Umbilical cord (tissue), 2 donors: Measurements from ENCODE around the gene AOPEP. TPM values are rescaled to one million over a fixed set of nuclear protein-coding genes. Genes with fewer than 3 reads are reported as not detected.

Experiments
- DNase-seq: peaks from one replicate; pipeline ENCODE4 v3.0.0-alpha.2; 2015; ENCODE audit warnings: low spot score
- total RNA-seq: library from RNA; depleted of rRNA; stranded (reverse); fragments of >200 nt; gene quantifications from one replicate; pipeline ENCODE4 v1.2.3, GENCODE V29; 2014; ENCODE audit warnings: low replicate concordance; ENCODE audit not compliant: insufficient read depth

AOPEP gene
- total RNA-seq, 1 donor from 2014 or later: 297 TPM

DNA sequence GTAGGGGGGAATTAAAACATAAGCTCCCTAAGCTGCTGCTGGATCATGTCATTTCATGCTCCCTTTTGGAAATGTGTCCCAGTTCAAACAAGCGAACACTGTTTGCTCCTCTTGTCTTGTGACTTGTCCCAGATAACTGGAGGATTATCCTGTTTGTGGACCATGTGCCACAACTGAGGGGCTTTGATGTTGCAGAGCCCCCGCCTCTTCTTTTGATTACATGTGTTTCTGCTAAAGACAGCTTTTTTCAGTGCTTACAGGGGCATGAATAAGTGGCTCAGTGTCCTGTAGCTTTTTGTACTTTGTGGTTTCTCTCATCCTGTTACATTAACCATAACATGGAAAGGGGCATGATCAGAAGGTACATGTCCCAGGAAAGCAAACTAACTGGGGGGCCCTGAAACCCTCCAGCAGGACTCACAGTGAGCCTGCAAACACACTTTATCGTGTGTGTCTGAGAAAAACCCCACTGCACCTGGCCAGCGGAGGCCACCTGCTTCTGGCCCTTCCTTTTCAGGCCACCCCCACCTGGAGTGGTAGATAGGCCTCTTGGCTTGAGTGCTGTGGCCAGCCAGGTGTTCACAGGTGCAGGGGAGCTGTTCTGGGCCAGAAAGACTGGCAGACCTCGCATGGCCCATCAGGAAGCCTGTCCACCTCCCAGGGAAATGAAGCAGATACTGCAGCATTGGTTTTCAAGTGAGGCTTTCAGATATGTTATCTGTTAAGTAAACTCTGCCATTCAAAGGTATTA lies 305.4 kb downstream of the AOPEP start:
- DNase-seq: no peak

DNA sequence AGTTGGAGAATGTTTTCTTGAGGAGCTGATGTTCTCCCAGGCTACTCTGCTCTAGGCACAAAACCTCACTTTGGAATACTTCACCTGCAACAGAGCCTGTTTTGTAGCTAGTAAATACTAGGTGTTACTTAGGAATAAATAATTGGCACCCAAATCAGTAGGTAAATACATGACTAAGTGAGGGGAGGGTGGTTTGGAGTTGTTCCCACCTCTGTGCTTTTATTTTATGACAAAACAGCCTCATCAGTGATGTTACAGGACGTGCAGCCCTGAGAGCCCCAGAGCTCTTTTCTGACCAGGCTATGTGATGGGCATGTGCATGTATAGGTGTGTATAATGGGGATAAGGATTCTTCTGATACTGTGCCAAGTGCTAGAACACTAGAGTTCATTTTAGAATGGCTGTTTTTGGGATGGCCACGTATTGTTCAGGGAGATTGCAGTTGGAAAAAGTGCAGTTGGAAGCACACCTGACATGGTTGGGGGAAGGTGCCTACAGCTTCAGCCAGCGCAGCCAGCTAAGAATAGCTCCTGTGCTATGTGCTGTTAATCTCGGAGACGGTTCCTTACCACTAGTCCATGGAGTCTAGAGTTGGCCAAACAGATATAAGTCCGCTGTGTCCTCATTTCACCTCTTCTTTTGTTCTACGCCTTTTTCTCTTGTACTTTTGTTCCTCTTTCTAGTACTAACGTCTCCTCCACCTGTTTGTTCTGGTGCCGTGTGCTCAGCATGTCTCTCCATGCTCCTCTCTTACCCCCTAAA lies 306.3 kb downstream of the AOPEP start:
- DNase-seq: no peak

DNA sequence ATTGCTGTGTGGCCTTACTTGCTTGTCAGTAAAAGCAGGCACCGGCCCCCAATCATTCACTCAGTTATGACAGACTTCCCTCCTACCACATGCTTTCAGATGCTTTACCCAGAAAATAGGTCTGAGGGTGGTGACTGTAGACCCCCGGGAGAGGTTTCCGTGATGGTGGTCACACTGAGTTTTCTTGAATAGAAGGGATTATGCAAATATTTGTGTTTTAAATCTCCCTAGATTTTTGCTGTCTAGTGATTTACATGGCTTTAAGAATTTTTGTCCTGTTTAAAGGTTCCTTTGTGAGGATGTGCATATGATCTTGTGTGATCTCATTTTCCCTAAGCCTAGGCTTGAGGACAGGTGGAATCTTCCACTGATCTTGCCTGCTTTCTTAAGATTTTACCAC lies 309.3 kb downstream of the AOPEP start:
- DNase-seq: no peak

DNA sequence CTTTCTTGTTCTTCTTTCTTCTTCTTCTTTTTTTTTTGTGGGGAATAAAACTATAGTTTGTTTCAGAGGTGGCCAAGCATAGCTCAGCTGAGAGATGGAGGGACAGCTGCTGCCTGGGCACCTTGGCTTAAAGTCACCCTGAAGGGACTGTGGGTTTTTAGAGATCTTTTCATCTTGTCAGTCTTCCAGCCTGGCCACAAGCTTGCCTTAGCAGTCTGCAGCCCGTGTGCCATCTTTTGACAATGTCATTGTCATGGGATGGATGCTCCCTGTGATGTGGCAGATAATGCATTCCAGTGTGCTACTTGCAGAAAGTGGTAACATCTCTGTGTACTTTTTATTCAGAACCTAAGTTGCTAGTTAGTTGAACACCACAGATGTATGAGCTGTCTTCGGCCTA lies 310.2 kb downstream of the AOPEP start:
- no peak for DNase-seq

DNA sequence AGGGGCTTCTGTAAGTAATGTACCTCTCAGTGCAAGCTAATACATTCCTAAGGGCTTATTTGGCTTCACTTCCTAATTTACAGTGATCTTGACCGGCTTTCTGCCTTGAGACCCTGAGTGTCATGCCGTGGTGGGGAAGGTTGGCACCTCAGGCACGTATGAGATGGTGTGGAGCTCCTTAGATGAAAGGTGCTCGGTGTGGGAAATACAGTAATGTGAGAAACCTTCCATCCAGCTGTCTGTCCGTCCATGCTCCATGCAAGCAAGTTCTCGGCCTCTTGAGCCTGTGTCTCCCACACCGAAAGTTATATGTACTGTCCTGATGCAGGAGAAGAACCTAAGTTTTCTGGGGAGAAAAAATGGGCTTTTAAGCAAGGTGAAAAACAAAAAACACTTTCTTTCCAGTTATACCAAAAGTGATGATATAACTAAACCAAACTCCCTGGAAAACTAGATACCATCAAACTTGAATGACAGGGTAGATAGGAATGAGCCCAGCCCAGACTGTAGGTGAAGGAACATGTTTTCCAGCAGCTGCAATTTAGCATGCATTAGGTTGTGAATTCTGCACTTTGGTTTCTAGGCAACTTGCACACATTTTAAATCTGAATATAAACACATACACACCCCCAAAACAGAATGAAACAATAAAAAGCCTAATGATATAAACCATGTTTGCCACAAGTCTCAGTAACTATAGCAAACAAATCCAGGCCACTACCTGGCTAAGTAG lies 311.5 kb downstream of the AOPEP start:
- no peak for DNase-seq

DNA sequence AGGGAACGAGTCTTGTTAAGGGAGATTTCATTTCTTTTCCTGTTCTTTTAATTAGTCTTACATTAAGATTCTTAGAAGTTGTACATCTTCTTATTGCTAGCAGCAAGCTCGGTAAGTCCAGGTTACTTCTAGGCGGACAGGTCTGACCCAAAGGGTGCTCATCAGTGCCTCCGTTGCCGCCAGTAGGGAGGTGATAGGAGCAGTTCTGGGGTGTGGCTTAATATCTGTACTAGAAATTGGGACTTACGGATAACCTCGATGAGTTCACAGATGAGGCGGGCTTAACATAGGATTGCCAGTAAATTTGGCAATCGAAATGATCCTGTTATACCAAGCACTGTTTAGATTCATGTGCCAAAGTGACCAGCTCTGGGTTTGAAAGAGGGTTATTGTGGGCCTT lies 312.2 kb downstream of the AOPEP start:
- DNase-seq: no peak

DNA sequence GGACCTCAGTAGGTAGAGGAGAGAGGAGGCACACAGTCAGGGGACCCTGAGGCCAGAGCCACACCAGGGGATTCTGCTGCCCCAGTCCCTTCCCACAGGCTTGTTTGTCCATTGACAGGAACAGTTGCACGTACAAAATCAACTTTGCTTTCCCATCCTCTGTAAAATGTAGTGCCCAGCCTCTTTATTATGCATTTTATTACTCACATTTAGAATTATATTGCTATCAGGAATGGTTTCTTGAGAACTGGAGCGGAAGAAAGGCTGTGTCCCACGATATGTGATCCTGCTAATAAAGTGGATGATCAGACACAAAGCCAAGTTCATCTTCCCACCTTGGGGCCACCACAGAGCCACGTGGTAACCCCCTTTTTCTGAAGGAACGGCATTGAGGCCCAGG lies 313.6 kb downstream of the AOPEP start:
- DNase-seq: no peak

DNA sequence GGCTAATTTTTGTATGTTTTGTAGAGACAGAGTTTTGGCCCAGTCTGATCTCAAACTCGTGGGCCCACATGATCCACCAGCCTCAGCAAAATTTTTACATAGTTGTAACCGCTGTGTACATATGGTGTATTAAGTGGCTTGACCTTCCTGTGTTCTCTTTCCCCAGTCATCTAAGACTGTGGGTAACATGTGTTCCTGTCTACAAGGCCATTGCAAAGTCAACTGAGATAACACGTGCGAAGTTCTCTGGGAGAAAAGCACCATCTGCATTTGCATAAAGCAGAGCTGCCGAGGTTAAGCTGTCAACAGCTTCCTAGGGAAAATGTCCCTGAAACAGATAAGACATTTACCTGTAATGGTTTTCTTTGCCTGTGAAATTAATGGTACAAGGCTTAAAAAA lies 317.3 kb downstream of the AOPEP start:
- no peak for DNase-seq

DNA sequence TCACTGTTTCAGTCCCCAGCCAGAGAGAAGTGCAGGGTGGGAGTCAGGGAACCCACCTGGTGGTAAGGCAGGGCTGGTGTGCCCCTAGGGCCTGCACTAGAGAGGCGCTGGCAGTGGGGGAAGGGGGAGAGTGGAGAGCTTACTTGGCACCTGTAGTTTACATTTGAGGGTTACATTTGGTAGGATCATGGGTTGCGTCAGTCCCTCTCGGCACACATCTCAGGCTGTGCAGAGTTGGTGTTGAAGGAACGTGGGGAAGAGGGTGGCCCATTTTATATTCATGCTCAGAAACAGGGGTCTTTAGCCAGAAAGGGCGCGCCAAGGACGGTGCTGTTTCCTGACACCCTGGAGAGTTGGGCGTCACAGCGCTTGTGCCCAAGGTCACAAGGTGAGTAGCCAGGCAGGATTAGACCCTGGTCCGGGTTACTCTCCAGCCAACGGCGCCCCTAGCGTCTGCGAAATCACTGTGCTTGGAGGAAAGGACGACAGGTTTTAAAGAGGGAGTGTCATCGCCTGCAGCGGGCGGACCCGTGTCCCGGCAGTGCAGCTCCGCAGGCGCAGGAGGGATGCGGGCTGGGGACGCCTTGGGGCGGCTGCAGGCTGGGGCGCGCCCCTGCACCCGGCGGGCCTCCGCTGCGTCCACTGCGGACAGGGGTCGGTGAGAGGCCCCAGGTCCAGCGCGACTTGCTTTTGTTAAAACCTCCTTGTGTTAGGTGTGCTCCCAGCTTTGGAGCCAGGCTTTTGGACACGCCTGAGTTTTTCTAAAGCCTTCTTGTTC lies 318.4 kb downstream of the AOPEP start:
- DNase-seq: no peak

DNA sequence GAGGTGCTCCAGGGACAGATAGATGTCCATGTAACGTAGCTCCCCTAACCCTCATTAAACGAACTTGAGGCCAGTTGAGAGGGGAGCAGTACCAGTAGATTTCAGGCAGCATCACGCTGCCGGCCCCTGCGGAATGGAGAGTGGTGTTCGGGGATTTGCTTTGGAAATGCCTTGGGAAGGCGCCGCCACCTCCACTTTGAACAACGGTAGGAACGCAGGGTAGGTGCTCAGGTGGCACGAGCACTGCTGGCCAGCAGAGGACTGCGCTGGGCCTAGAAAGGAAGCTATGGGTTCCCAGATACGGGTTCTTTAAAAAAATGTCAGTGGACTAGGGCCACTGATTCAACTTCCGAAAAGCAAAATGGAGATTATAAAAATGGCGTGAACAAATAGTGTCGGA lies 319.3 kb downstream of the AOPEP start:
- DNase-seq: no peak

DNA sequence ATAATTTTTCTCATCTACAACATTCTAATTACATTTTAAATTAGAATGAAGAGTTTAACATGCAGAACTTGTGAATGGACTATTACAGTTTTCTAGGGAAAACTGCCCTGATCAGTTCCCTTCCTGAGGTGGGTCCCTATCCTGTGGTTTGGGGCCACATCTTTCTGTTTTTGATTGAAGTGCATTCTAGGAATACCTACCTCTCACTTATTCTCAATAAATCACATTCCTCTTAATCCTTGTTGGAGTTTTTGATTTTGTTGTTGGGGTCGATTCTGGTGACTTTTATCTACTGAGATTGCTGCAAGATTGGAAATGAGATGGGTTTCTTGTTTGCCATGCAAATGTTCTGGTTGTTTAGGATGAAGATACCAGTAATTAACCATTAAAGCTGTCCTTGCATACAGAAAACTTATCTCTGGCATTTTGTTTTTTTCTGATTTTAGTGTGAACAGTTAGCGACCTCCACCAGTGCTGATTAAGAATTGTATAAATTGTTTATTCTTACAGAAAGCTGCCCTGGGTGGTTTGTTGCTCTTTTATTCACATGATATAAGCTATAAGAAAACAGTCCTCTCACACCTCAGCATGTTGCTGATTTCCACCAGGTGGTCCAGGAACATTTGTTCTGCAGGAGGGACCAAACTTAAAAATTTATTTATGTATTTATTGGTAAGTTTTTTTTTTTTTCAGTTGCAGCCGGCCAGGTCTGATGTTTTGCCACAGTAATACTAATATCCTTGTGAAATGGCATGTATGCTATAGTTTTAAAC lies 321.1 kb downstream of the AOPEP start:
- DNase-seq: no peak

DNA sequence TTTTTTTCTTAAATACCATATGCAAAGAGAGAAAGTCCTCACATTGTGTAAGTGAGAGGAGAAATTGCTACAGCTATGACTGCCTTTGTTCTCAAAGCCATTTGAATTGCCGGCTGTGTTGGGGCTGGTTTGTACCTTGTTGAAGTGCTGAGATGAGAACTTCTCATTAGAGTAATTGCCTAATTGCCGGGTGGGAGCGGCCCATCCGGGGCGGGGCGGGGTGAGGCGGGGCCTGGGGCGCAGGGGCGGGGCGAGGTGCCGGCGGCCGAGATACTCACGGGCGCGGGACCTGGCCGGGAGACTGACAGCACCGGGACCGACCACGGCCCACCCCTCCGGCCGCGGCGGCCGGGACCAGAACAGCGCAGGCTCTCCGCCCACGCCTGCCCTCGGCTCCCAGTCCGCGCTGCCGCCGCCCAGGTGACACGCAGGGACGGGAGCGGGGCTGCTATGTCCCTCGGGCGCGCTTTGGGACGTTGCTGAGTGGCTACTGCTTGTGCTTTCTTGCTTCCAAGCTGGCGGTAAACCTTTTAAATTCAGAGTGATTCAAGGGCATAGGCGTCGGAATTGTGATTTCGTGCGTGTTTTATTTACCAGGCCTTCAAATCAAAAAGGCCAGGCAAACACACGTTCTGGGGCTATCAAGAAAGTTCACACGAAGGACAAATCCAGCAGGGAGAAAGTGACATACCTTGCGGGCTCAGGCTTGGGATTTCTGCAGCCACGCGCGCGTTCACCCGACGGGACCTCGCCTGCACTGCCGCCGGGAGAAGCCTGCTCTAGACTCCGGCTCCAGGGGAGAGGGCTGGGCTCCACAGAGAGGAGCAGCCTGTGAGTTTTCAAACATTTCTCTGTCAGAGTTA lies 322.0 kb downstream of the AOPEP start:
- peak; percentile 80 for DNase-seq

DNA sequence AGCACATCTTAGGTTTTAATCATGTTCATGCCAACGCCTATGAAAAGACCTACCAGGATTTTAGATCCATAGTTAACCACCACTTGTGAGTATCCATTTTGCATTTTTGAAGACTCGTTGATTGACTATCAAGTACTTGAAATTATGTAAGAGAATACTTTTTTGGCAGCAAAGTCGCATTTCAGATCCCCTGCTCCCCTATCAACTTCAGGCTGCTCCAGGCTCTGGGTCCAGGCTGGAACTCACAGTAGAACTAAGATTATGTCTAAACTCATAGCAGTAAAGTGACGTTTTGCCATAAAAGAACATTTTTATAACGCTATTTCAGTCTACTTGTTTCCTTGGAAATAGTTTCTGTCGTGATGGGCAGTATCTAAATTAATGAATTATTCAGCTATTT lies 323.3 kb downstream of the AOPEP start:
- DNase-seq: peak; percentile 61

DNA sequence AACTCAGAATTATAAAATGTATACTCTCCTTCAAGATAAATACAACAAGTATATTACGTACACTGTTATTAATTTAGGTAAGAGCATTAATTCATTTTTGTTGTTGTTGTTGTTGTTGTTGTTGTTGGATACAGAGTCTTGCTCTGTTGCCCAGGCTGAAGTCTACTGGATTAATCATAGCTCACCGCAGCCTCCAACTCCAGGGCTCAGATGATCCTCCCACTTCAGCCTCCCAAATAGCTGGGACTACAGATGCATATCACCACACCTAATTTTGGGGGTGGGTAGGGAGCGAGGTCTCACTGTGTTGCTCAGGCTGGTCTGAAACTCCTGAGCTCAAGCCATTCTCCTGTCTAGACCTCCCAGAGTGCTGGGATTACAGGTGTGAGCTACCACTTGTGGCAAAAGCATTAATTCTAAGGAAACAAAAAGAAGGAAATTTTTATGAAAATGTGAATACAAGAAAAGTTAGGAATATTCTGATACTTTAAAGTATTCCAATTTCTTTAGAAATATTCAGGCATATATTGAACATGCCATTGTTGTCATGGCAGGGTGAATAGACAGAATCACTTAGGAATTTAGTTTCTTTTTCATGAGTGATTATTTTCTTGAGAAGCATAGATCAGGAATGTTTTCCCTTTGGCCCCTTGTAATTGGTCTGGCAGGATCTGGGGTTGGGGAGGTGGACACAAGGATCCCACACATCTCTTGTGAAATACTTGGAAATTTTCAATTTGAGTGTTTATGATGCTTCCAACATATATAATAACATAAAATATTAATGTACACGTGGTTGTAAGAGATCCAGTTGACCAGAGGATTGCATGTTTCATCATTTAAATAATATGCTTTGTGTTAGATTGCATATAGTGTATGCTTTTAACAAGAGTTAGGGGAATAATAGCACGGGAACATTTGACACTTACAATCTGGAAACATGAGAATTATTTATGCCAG lies 327.4 kb downstream of the AOPEP start:
- no peak for DNase-seq

DNA sequence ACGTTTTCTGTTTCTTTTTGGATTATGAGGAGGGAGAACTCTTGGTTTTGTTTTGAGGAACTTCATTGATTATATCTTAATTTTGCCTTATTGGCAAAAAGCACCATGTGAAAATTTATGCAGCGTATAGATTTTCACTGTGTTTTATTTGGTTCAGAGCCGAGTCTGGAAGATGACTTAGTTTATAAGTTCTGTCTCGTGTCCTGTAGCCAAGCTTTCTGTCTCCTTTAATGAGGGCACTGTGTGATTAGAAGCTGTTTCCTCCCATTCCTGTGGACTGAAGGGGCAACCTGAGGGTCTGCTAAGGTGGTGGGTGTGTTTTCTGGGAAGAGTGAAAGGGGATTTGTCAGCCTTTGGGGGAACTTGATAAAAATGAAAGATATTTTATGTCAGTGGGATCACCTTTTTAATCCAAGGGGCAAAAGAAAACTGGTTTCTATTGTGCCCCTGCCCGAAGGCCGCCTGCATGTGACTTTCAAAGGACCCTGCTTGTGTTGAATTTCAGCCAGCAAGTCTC lies 328.9 kb downstream of the AOPEP start:
- DNase-seq: no peak

DNA sequence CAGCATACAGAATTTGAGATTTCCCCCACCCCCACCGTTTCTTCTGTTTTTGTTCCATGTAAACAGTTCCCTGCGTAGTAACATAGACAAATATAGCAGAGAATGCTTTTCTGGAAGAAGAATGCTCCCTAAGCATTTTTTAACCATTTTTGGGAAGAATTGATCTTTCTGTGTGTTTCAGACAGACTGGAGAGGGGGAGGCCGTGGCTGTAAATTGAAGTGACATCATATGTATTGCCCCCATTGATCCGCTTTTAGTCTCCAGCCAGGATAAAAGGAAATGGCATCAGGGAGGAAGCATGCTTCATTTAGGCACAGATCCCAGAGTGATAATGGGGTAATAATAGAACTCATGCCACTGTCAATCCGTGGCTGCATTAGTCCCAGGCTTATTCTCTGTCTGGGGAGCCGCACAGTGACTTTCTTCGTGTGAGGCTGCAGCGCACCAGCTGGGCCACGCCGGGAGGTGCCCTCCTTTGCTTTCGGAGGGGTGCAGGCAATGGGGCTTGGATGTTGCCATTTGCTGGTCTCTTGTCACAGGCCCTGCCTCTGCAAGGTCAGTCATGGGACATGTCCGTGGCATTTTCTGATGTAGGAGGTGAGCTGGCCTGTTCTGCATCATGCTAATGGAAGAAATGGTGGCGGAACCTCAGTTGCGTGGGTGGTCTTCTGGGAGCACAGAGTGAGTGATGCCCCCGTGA lies 329.5 kb downstream of the AOPEP start:
- peak; percentile 86 for DNase-seq

DNA sequence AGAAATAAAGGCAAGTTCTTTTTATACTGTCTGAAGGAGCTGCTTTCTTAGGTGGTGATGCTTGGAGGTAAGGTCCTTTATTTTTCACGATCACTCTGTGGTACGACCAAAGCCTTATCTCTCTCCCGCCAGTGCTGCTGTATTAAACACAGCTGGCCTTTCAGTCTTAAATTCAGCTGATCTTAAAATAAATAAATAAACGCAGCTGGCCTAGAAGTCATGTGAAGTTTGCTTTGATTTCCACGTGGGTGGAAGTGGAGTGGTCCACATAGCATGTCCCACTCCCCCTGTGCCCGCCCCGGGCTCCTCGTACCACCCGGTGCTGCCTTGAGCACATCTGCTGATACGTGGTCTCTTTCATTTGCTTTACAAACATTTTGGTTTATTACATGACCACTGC lies 330.6 kb downstream of the AOPEP start:
- peak; percentile 60 for DNase-seq
